GM10266 (cell line): Measurements from ENCODE around the gene SPATA31D4.

Experiments used
- DNase-seq: peaks from one replicate; pipeline ENCODE4 v3.0.0; 2012; ENCODE audit errors: extremely low spot score
- TF ChIP-seq, protein P1 (sequence below): IDR thresholded peaks from 2 replicates; pipeline ENCODE4 v1.5.1; 2012; ENCODE audit warnings: mild to moderate bottlenecking, low read depth; ENCODE audit not compliant: control insufficient read depth, insufficient read depth; ENCODE audit errors: missing control alignments

The SPATA31D4 gene

DNA sequence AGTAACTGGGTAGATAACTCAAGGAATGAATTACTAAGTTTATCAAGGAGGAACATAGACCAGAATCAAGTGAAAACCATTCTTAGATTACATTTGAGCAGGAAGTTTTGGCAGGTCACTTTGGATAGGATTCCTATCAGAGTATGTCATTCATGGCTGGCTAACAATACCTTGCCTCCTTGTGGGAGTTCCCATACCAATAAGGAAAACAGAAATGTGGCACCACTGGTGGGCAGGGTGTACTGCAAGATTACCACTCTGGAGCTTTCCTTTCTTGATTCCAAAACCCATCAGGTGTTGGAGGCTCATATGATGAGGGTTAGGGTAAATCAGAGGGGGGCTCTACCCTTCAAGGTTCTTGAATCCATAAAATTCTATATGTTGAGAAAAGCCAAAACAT lies 41.7 kb downstream of the SPATA31D4 start:
- TF ChIP-seq, protein P1, sequence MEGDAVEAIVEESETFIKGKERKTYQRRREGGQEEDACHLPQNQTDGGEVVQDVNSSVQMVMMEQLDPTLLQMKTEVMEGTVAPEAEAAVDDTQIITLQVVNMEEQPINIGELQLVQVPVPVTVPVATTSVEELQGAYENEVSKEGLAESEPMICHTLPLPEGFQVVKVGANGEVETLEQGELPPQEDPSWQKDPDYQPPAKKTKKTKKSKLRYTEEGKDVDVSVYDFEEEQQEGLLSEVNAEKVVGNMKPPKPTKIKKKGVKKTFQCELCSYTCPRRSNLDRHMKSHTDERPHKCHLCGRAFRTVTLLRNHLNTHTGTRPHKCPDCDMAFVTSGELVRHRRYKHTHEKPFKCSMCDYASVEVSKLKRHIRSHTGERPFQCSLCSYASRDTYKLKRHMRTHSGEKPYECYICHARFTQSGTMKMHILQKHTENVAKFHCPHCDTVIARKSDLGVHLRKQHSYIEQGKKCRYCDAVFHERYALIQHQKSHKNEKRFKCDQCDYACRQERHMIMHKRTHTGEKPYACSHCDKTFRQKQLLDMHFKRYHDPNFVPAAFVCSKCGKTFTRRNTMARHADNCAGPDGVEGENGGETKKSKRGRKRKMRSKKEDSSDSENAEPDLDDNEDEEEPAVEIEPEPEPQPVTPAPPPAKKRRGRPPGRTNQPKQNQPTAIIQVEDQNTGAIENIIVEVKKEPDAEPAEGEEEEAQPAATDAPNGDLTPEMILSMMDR, result no peak
- no peak for DNase-seq

DNA sequence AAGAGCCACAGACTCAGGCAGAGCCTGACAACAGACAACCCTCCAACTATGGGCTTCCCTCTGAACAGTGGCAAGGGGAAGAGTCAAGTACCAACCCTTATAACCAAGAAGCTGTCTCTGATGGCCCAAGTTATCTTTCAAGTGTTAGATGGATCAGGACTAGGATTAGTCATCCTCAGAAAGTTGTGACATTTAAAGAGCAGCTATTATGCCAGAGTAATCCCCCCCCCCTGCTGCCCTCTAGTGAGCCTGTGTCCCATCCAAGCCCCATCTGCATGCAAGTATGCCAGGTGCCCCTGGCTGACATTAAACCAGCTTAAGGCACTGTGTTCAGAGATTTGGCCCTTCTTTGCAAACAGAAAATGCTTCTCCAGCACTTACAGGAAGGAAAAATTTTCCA lies 43.5 kb downstream of the SPATA31D4 start:
- no peak for DNase-seq
- TF ChIP-seq, protein P1, result no peak

DNA sequence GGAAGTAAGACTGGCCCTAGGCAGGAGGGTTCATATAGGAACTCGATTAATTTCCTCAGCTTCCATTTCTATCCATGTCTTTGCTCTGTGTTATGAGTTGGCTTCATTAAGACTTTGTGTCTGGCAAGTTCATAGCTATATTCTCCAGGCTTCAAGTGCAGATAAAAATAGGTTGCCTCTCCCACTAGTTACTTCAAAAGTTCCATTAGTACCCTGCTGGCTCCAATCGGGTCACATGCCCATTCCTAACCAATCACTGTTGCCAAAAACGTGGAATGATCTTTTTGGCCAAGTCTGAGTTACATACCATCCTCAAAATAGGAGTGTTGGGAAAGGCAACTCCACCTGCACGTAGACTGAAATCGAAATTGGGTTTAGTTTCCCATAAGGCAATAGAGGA lies 46.5 kb downstream of the SPATA31D4 start:
- no peak for DNase-seq

DNA sequence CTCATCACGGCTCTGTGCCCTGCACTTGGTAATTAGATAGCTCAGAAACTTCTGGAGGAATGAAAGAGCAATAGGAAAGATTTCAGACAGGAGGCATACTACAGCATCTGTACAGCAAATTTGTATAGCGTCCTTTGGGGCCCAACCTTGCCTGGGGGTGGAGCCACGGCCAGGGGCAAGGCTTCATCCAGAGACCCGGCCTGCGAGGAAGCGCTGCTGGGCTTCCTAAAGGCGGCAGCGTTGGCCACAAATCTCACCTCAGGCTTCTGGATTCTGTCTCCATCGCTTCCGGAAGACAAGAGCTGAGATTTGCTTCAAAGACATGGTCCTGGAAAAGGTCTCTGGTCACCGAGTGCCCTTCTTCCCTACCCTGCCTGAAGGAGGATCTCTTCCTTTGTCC lies 48.1 kb downstream of the SPATA31D4 start:
- TF ChIP-seq, protein P1, result no peak
- no peak for DNase-seq

More for the DNA sequence above, 46.5 kb downstream of the SPATA31D4 start:
- TF ChIP-seq, protein P1, result no peak

DNA sequence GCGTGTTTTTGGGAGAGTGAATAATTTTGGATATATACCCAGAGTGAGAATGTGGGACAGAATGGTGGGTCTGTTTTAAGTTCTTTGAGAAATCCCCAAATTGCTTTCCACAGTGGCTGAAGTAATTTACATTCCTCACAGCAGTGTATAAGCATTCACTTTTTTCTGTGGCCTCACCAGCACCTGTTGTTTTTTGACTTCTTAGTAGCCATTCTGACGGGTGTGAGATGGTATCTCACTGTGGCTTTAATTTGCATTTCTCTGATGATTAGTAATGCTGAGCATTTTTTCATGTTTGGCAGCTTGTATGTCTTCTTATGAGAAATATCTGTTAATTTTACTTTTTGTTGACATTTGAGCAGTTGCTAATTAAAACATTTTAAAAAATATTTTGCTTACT lies 51.0 kb downstream of the SPATA31D4 start:
- no peak for DNase-seq
- TF ChIP-seq, protein P1, result no peak

DNA sequence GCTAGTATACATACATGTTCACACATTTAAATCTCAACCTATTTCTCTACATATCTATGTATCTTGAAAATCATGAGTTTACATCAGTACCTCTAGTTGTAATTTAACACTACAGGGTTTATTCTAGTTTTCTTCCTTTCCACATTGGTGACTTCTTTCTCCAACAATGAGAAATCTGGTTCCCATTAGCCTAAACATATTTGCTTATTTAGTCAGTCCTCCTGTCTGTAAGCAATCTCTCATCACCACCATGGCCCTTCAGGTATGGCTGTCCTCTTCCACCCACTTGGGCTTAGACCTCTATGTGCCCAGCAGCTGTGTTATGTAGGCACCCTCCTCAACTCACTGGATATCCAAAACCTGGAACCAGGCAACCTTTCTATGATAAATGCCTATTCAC lies 52.3 kb downstream of the SPATA31D4 start:
- DNase-seq, result no peak
- TF ChIP-seq, protein P1, result no peak

DNA sequence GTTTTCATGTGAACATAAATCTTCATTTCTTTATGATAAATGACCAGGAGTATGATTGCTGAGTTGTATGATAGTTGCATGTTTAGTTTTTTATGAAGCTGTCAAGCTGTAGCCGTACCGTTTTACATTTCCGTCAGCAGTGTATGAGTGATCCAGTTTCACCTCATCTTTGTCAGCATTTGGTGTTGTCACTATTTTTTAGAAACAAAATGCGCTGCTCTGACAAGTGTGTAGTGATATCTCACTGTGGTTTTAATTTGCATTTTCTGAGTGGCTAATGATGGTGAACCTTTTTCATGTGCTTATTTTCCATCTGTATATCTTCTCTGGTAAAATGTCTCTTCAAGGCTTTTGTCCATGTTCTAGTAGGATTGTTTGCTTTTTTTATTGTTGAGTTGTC lies 53.7 kb downstream of the SPATA31D4 start:
- TF ChIP-seq, protein P1, result no peak
- DNase-seq, result no peak
